Umbilical cord (tissue), 2 donors: ENCODE data around the gene IFT122. TPM values are rescaled to one million over a fixed set of nuclear protein-coding genes. Genes with fewer than 3 reads are reported as not detected.

Experiments
- DNase-seq: peaks from one replicate; pipeline ENCODE4 v3.0.0-alpha.2; 2015; ENCODE audit warnings: low spot score
- total RNA-seq: library from RNA; depleted of rRNA; stranded (reverse); fragments of >200 nt; gene quantifications from one replicate; pipeline ENCODE4 v1.2.3, GENCODE V29; 2014; ENCODE audit warnings: low replicate concordance; ENCODE audit not compliant: insufficient read depth

Gene IFT122
- total RNA-seq, 1 donor from 2014 or later, result 32.0 TPM

GRCh38 chr3:129413687-129414506, 26.1 kb upstream of the IFT122 start:
- DNase-seq, result peak; percentile 26

GRCh38 chr3:129415378-129415777, 24.6 kb upstream of the IFT122 start:
- DNase-seq, result no peak

GRCh38 chr3:129415830-129416229, 24.2 kb upstream of the IFT122 start:
- DNase-seq, result no peak

- no peak for DNase-seq
These were observed 23.6 kb upstream of the IFT122 start for GRCh38 chr3:129416415-129416814.

GRCh38 chr3:129417326-129417725, 22.7 kb upstream of the IFT122 start:
- DNase-seq, result peak; percentile 49

GRCh38 chr3:129418041-129418973, 21.7 kb upstream of the IFT122 start:
- no peak for DNase-seq

GRCh38 chr3:129419476-129419875, 20.5 kb upstream of the IFT122 start:
- no peak for DNase-seq

GRCh38 chr3:129421236-129421883, 18.7 kb upstream of the IFT122 start:
- no peak for DNase-seq

- DNase-seq, result no peak
These were observed 17.9 kb upstream of the IFT122 start for GRCh38 chr3:129421988-129422745.

- DNase-seq, result no peak
These were observed 17.1 kb upstream of the IFT122 start for GRCh38 chr3:129422897-129423296.

- peak; percentile 16 for DNase-seq
These were observed 15.7 kb upstream of the IFT122 start for GRCh38 chr3:129424185-129424841.

- DNase-seq, result no peak
These were observed 14.8 kb upstream of the IFT122 start for GRCh38 chr3:129425213-129425612.

GRCh38 chr3:129425619-129426018, 14.4 kb upstream of the IFT122 start:
- DNase-seq, result no peak

GRCh38 chr3:129428007-129428375, 12.0 kb upstream of the IFT122 start:
- no peak for DNase-seq

GRCh38 chr3:129428376-129429079, 11.5 kb upstream of the IFT122 start, which contains the start of gene EFCAB12:
TSS of gene EFCAB12 (minus strand) at chr3:129428636. CDS start at chr3:129428488, 148 bp downstream.
- peak; percentile 98 for DNase-seq

- DNase-seq, result no peak
These were observed 11.0 kb upstream of the IFT122 start for GRCh38 chr3:129429080-129429451.

- no peak for DNase-seq
These were observed 10.4 kb upstream of the IFT122 start for GRCh38 chr3:129429602-129430001.

GRCh38 chr3:129432036-129432435, 8.0 kb upstream of the IFT122 start:
- DNase-seq, result no peak

GRCh38 chr3:129432671-129433070, 7.4 kb upstream of the IFT122 start:
- no peak for DNase-seq

- DNase-seq, result no peak
These were observed 6.5 kb upstream of the IFT122 start for GRCh38 chr3:129433565-129433964.
